ENCODE results near the gene CHST10.
"Not testable (repeated sequence)": the region's sequence is repeated elsewhere in the genome, so short reads cannot be mapped to it uniquely, and the experiment has no call there.

CHST10 gene

DNA sequence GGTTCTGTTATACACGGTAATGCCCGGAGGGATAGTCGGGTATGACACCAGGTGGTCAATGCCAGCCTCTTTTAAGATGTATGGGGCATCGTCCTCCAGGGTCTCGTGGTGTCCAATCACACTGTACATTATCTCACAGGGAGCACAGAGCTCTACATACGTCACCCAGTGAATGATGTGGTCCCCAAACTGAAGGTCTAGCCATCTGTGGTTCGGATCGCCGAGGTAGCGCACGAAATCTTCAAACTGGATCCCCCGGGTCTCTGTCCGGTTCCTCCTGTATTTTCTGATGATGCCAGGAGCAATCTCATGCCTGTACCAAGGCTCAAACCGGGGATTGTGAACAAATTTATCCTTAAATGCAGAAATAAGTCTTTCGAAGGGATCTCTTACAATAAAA, 24.1 kb downstream of the CHST10 start:
- DNase-seq (ENCODE audit: low read depth), result no peak

GRCh38 chr2:100392715-100393114, 24.8 kb downstream of the CHST10 start:
- DNase-seq (ENCODE audit: low read depth), result no peak

DNA sequence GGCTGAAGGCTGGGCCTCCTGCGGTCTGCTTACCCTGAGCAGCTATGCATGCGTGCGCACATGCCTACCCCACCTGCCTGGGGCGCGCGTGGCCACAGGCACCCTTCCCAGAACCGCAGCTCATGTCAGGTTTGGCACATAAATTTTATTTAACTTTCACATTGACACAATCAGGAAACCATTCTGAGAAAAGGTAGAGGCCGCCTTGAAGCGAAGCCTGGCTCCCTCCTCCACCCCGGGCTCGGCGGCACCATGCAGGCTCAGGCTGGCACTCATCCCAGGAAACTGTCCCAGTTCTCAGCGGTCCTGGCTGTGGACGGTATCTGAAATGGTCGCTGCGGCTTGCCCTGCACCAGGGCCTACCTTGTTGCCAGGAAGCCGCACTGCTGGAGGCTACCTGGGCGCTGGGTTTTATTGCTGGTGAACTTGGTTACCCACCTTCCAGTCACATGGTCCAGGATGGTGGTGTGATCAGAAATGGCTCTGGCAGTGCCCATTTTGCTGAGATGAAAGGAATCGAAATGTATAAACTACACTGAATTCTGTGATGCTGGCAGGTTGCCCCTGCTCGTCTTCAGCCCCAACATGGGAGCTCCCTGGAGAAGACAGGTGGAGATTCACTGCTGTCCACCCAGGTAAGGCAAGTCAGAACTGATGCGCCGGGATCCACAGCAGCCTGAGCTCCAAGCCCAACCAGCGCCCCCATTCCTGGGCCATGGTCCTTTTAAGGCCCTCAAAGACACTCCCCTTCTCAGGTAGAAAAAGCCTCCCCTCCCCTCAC, 25.5 kb downstream of the CHST10 start:
- no peak for DNase-seq (ENCODE audit: low read depth)

GRCh38 chr2:100390001-100390940, 27.2 kb downstream of the CHST10 start:
- no peak for DNase-seq (ENCODE audit: low read depth)

GRCh38 chr2:100388703-100389102, 28.8 kb downstream of the CHST10 start:
- no peak for DNase-seq (ENCODE audit: low read depth)

- no peak for DNase-seq (ENCODE audit: low read depth)
These were observed 33.5 kb downstream of the CHST10 start for GRCh38 chr2:100383954-100384353.

GRCh38 chr2:100383306-100383705, 34.2 kb downstream of the CHST10 start:
- DNase-seq (ENCODE audit: low read depth), result no peak

DNA sequence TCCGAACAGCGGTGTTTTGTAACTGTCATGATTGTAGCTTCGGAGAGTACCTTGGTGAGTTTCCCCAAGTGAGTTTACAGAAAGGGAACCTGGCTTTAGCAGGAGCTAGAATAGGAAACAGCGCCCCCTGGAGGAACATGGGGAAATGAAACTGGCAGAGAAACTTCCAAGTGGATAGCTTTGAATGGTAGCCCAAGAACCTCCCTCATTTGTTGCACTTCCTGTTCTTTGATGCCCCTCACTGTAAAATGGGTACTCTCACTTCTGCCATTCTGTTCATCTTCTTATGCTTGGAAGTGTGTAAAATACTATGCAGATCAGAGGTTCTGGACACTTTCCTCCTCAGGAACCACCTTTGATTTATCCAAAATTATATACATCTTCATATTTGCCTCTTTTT, 36.2 kb downstream of the CHST10 start:
- peak; percentile 39 for DNase-seq (ENCODE audit: low read depth)

- no peak for DNase-seq (ENCODE audit: low read depth)
These were observed 36.8 kb downstream of the CHST10 start for GRCh38 chr2:100380681-100381080.

GRCh38 chr2:100376836-100377235, 40.6 kb downstream of the CHST10 start:
- no peak for DNase-seq (ENCODE audit: low read depth)

DNA sequence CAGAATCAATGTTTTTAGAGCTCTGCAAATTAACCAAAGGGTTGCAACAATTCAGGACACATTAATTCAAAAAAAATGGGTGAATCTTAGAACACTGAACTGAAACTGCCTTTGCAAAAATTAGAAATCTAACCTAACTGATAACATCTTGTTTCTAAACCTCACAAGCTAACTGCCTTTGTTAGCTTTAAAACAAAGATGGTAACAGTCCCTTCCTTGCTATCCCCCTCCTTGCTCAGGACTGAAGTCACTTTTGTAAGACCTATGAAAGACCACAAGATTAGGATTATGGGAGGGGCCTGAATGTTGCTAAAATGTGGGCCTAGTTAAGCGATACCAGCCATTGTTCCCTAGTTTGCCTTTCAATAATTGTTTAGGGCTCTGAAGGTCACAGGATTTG, 50.3 kb downstream of the CHST10 start:
- DNase-seq (ENCODE audit: low read depth), result no peak

DNA sequence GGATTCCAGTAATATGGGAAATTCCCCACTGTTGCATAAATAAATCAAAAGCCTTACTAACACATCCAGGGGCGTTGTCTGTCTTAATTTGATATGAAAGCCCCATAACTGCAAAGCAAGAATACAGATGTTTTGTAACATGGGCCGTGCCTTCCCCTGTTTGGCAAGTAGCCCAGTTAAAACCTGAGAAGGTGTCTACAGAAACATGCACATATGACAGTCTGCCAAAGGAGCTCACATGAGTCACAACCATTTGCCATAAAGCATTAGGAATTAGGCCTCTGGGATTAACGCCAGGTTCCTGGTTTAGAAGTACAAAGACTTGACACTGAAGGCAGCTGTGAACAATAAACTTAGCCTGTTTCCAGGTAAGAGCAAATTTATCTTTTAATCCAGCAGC, 52.0 kb downstream of the CHST10 start:
- DNase-seq (ENCODE audit: low read depth), result no peak

DNA sequence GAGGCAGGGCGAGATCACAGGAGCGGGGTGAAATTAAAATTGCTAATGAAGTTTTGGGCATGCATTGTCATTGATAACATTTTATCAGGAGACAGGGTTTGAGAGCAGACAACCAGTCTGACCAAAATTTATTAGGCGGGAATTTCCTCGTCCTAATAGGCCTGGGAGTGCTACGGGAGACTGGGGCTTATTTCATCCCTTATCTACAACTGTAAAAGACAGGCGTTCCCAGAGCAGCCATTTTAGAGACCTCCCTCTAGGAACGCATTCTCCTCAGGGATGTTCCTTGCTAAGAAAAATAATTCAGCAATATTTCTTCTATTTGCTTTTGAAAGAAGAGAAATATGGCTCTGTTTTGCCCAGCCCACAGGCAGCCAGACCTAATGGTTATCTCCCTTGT, 55.2 kb downstream of the CHST10 start:
- DNase-seq (ENCODE audit: low read depth), result not testable (repeated sequence)

- DNase-seq (ENCODE audit: low read depth), result no peak
These were observed 57.9 kb downstream of the CHST10 start for GRCh38 chr2:100359576-100359975.

DNA sequence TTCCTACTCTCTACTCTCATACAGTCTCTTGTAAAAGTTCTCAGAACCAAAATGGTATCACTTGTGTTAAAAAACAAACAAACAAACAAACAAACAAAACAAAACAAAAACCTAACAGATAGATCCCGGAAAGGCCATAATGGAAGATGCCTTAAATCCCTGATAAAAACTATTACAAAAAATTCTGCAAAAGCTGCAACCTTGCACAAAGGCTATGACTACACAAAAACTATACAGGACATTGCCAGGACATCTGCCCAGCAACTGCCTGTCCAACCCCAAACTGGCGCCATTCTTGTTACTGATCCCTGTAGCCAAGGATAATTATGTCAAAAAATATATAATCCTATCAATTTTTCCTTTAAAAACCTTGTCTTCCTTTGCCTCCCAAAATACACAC, 58.9 kb downstream of the CHST10 start:
- no peak for DNase-seq (ENCODE audit: low read depth)

DNA sequence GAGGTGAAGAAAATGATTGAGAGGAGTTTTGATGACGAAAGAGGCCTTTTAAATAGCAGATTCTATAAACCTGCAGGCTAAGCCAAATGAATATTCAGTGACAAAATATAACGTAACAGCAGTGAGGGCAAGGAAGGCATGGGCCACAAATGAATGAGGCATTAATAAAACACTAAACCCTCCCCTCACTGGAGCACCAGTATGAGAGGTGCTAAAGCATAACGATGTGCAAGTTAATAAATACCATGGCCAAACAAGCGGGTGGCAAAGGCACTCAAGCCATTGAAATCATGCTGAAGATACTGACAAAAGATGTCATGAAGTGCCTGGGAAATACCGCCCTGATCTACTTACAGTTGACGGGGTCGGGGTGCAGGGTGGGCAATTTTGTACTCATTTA, 64.9 kb downstream of the CHST10 start:
- DNase-seq (ENCODE audit: low read depth), result no peak

DNA sequence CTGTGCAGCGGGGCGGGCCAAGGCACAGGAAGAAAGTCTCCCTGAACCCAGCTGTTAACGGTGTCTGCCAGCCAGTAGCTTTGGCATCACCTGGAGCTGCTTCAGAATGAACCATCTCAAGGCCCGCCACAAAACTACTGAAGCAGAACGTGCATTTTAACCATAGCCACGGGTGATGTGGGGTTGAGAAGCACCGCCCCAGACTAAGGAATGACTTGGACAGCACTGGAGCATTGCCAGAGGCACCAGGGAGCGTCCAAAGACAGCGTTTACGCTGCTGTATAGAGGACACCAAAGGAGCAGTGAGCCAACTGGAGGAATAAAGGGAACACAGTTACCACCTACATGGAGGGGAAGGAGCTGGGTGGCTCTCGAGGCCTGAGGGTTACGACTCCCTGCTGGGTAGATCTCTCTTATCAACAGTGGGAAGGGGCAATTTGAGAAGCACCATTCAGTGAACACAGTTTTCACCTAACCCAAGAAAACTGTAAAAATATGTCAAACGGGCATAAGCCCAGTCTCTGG, 66.7 kb downstream of the CHST10 start:
- no peak for DNase-seq (ENCODE audit: low read depth)

DNA sequence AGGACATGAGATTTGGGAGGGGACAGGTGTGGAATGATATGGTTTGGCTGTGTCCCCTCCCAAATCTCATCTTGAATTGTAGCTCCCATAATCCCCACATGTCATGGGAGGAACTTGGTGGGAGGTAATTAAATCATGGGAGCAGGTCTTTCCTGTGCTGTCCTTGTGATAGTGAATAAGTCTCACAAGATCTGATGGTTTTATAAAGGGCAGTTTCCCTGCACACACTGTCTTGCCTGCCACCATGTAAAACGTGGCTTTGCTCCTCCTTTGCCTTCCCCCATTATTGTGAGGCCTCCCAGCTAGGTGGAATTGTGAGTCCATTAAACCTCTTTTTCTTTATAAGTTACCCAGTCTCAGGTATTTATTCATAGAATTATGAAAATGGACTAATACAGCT, 72.3 kb downstream of the CHST10 start:
- DNase-seq (ENCODE audit: low read depth), result not testable (repeated sequence)

GRCh38 chr2:100344433-100344832, 73.0 kb downstream of the CHST10 start:
- DNase-seq (ENCODE audit: low read depth), result no peak

- DNase-seq (ENCODE audit: low read depth), result not testable (repeated sequence)
These were observed 75.0 kb downstream of the CHST10 start for GRCh38 chr2:100342466-100342865.
